C1 segment of cervical spinal cord (tissue), 14 donors: ENCODE data around the gene TEAD1.

ENCODE experiments used
- DNase-seq, 14 donors: peaks; one replicate each; lab custom pipeline; 2025; lab: John Stamatoyannopoulos, UW

Gene TEAD1

DNA sequence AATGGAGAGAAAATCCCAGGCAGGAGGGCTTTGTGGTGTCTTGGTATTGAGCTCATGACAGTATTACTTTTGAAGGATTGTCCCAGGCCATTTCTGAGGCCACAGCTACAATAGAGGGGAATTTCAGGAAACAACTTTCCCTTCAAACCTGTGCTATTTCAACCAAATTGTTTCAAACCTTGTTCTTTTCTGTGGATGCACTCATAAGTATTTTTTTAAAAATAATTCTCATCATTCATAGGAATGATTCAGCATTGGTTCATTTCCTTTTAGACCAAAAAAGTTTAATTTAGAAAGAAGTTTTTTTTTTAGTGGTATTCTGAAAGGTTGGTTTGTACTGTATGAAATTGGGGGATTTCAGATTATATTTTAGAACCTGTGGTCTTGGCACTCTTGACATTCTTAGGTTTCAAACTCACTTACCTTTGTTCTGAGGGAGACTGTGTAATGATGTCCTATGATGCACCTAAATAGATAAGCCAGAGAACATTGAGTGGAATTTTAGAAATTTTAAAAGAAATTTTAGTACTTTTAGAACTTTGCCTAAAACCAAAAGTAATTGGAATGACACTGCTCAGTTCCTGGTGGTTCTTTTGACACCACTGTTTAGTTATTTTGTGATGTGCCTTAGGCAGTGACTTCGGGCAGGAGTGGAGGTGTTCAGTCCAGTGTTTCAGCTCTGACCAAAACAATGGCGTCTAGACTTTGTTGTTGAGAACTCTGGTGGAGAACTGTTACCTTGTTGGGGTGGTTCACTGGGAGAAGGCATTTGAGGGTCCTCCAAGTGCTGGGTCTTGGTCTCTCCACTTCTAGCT lies 12.2 kb downstream of the TEAD1 start:
- DNase-seq, result no peak

DNA sequence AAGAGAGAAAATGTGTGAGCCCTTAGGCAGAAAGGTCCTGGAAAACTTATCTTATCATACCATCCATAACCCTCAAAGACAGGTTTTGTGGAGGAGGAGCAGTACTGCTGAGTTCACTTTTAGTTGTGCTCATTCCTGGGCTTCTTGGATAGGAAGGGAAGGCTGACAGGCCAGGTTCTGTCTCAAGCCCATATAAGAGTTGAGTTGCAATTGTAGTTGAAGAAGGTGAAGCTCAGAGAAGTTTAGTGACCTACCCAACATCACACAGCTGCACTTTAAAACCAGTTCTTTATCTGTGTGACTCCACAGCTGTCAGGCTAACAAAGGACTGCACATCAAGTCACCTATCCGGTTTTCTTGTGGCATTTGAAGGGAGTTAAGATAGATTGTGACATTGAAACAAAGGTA lies 13.0 kb downstream of the TEAD1 start:
- no peak for DNase-seq

DNA sequence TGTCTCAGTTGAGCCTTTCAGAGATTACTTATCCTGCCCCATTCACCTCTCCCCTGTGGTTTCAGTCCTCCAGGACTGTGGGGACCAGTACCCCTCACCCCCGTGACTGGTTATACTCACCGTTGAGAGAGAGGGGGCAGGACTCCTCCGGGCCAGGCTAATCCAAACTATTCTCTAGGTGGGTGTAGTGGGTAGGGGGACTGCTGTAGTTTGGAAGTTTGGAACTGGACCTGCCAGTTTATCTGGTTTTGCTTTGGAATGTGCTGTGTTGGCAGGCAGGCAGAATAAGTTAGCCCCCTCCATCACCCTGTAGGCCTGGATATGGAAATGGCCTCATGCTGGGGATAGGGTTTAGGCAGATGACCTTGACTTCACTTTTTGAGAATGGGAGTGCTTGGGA lies 13.5 kb downstream of the TEAD1 start:
- no peak for DNase-seq

DNA sequence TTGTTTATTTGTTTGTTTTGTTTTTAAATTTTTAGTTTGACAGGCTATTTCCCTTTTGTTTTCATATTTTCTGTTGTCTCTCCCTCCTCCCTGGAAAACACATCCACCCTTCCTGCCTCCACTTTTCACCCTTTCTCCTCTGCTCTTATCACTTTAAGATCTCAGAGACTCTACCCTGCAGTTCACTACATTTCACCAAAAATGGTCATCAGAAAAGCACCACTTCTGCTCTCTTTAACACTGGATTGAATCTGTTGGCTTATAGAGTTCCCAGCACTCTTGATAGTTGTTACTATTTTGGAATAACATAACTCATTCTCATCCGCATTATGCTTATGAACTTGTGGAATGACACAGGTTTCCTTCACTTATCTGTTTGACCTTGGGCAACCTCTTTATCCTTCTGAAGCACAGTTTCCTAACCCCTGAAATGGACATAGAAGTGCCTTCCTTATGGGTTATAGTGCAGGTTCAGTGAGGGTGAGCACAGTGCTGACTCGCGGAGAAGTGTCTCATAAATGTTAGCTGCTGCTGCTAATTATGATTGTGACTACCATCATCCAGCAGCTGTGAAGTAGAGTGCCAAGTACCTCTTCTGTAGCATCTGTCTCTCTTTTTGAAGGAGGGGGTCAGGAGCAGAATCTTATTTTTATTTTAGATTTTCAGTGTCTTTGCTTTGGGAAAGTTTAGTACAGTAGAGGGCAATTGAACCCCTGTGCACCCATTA lies 15.0 kb downstream of the TEAD1 start:
- DNase-seq, result no peak

DNA sequence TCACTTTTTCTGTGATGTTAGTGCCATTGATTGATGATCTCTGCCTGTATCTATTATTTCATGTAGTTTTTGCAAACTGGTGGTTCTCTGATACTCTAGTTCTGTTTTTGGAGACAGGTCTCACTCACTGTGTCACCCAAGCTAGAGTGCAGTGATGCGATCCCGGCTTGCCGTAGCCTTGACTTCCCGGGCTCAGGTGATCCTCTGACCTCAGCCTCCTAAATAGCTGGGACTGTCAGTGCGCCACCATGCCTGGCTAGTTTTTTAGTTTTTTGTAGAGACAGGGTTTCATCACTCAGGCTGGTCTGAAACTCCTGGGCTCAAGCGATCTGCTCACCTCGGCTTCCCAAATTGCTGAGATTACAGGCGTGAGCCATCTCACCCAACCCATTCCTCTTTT lies 16.4 kb downstream of the TEAD1 start:
- DNase-seq, result no peak

DNA sequence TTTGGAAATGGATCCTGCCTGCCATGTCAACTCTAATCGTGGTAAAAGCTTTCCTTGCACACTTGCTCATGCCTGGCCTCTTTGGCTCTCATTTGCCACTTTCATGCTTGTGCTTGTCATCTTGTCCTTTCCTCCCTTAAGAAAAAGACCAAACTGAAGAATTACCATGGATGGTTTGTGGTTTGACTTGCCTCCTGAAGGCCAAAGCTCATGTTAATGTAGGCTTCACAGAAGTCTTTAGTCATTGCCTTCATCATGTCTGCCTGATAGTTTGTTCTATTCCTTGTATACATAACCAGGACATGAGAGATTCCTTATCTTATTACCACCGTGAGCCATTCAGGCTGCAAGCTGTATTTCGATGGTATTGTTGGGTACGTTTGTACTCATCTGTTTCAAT lies 17.3 kb downstream of the TEAD1 start:
- no peak for DNase-seq

DNA sequence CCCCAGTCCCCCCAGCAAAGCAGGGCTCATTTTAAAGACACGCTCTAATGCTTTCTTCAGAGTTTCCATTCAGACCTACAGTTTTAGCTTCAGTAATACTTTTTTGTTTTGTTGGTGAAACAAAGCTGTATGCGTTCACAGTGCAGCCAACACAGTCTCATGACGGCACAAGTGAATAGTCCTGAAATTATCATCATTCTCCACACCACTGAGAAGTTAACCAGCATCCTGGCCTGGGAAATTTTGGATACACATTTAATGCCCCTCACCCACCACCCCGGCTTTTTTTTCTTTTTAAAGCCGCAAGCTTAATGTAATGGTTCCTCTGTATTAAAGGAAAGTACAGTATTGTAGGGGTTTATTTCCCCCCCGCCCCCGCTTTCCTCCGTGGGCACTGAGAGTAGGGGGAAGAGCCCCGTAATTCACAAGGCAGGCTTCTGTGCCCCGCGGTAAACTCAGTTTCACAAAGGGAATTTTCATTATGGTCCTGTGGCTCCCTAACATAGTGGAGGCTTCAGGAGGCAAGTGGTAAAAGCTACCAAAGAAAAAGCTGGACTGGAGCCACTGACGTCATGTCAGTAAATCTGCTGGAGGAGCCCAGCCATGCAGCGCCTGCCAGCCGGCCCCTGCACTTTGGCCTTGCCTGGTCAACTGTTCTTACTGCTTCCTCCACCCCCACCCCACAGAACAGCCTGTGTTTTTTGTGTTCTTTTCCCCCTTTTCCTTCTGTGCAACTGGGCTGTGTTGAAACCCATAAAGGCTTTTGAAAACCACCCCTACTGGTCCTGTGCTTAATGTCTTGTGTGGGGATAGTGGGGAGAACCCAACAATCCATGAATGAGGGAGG lies 18.2 kb downstream of the TEAD1 start:
- DNase-seq, result peak in 12 of 14 donors; percentile 15 to 75 (median 44)

DNA sequence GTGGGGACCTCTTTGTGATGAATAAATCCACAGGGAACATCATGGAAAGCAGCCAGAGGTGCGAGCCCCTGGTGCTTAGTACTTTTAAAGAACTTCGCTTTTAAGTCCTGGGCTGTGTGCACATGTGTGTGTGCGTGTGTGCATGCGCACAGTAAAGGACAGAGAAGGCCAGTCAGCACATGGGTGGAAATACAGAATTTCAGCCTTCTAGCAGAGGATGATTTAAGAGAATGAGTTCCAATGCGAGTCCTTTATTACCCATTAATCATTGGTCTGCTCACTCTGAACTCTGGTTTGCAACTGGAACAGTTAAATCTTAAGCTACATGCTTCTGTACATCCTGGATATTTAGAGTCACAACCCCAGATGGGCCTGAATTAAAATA lies 18.9 kb downstream of the TEAD1 start:
- DNase-seq, result no peak

DNA sequence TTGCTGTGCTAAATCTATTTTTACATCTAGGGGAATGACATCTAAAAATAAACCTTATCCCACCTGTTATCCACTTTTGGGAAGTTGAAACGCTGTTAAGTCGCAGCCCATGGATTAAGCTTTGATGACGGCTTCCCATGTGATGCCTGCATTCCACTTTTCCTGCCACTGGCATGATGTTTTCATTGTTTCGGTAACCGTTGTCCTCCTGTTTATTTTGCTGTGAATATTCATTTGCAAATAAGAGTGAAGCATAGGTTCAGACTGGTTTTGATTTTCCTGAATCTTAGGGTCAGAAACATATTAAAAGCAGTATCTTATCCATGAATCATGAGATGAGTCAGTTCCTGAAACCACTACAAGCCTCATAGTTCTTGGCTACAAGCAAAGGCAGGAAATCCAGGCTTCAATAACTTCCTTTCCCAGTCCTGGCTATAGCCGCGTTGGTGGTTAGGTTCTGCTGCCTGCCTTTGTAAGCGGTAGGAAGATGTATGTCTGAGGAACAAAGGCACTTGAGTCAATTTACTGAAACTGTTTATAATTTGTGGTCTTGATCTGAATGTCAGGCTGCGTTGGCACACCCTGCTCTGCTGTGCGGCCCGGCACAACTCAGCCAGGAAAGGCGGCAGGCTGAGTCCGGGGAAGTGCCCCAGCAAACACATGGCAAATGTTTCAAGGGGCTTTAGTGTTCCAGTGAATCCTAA lies 19.4 kb downstream of the TEAD1 start:
- peak in 9 of 14 donors; percentile 5 to 68 (median 26) for DNase-seq

DNA sequence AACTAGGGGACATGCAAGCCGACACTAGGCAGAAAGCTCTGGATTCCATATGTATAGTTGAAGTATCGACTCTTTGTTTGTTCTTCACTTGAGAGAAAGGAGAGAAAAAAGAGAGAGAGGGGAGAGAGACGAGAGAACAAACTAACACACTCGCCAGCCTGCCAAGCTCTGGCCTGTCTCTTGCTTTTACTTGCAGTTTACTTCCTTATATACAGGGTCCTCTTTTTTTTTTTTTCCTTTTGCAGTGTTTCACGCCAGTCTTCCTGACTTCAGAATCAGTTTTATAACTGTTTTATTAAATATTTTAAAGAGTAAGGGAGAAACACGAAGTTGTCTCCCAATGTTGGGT lies 19.9 kb downstream of the TEAD1 start:
- no peak for DNase-seq

DNA sequence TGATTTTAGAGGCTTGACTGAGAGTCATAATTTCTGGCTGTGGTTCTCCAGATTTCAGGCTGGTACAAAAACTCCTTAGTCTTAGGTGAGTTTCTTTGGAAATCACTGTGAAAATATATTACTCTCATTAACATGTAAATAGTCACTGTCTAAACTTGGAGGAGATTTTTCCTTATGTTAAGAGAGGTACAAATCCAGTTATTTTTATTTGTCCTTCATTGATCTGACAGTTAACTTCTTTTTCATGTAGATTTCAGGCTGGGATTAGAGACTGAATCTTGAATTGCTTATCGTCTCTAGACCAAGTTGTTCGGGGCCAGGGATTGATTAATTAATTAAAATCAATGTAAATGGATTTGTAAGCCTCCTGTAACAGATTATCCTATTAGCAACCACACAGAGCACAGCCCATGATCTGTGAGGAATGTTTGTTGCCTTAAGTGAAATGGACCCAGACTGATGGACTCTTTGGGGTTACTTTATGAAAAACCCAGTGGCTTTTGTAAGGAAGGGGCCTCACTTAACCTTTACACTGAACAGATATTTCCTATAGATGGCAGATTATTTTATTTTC lies 21.1 kb downstream of the TEAD1 start:
- no peak for DNase-seq

DNA sequence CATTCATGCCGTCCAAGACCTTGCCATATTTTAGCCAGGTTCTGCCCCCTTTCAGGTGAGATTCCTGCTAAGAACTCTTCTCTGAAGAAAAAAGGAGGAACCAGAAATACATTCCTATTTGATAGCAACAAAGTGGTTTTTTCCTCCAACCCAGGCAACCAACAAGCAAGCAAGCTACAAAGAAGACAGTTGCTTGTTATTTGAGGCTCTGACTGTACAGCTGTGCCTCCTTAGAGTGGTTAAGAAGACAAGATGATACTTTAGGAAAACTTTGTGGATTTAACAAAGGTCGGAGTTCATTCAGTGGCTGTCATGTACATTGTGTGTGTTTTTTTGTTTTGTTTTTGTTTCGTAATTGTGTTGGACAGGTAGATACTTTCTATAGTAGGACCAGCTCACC lies 21.7 kb downstream of the TEAD1 start:
- DNase-seq, result no peak

DNA sequence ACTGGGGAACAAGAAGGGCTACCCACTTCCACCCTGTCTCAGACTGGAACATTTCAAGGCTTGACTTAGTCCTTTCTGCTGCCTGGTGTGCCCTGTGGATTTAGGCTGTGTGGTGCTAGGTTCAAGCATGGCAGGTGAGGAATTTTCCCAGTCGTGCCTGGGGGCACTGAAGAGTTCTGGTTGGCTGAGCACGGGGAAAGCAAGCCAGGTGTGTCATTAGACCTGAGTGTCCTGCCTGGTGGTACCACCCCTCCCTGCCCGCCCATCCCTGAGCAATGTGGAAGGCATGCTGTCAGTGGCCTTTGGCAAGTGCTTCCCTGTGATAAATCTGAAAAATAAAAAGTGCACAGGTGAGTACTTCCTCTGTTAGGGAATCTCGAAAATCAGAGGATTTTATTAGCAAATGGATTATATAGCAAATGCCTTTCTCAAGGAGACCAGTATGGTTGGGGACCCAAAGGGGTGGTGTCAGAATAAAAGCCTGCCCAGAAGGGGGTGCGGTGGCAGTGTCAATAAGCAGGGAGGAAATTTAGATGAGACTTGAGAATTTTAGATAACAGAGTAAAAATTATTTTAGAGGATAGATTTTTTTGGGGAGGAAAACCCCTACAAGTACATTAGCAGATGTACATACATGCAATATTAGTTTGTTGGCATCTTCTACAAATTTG lies 22.8 kb downstream of the TEAD1 start:
- DNase-seq, result no peak

DNA sequence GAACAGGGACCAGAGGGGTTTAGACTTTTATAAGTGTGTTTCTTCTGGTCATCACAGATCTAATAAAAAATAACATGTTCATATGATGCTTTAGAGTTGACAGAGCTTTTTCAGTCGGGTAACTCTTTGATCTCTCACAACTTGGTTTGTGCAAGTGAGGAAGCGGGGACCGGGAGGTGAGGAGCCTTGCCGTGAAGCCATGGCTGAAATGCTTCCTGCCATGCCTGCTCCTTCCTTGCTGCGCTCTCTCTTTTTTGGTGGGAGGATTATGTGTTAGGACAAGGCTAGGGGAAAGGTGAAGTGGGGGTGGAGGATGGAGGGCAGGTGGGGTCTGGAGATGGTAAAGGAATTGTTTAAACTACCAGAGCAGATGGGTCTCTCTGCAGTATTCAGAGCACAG lies 23.8 kb downstream of the TEAD1 start:
- no peak for DNase-seq

DNA sequence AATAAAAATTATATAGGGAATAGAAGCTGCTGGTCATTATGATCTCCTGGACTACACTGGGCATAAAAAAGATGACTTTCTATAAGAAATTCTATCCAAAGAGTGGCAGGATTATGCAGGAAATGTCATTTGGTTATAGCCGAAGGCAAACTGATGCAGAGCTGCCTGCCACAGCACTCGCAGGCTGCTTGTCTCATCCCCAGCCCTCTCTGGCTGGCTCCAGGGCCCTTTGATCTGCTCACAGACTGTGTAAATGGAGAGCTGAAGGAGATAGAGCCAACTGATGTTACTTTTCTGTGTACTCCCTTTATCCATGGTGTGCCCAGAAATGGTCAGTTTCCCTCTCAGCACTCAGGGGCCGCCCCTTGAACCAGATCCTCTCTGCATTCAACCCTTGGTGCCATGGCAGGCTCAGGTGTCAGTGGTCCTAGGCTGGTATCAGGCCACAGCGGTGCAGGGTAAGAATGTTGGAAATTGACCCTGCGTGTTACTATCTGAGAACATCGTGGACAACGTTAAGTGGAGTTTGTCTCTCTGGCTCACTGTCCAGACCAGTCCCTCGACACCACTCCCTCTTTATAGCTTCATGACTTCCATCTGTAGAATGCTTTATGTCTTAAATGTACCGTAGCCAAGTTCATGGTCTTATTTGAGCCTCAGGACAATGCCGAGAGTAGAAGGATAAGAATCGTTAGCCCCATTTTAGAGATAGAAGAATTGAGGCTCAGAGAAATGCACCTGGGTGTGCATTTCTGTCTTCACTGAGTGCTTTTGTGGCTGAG lies 27.8 kb downstream of the TEAD1 start:
- no peak for DNase-seq

DNA sequence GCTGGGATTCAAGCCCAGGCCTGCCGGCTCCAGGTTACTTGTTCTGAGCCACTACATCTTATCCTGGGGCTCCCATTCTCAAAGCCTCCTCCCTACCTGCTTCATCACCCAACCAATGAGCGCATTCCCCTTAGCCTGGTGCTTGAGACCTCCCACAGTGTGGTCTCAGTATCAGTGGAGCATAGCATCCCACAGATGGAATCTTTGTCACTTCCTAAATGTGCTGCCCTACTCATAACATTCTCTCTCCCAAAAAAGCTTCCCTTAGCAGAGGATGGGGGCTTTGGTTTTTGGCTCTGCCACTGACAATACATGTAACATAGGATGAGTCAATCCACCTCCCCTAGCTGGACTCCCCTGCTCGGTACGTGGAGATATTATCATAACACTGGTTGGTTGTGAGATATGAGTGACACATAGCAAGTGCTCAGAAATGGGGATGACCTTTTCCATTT lies 28.8 kb downstream of the TEAD1 start:
- no peak for DNase-seq

DNA sequence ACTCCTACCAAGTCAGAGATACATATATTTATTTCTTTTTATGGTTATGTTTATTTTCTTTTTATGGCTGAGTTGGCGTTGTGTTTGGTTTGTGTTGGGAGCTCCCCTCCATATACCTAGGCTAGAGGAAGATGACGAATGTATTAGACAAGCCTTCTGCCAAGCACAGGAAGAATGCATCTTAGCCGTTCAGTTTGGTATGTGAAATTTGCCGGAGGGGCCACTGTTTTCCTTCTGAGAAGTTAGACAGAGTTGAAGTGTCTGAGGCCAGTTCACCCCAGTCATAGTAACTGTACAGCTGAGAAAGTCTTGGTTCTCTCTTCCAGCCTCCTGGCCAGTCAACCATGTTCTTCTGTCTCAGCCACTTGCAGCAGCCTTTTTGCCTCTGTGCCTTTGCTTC lies 29.8 kb downstream of the TEAD1 start:
- no peak for DNase-seq

DNA sequence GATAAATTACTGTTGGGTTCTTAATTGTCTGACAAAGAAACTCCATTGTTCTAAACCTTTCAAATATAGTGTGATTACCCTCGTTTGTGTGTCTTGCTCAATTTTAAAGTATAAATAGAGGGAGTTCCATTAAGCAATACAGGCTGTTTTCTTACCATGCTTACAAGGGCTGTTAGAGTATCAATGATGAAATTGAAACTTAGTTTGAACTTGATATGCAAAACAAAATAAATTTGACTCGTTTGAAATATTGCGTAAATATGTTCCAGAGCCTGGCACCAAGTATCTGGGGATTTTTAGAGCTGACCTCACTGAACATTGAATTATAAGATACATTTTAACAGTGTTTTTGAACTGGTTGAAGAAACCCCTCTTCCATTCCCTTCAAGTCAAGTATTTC lies 31.7 kb downstream of the TEAD1 start:
- DNase-seq, result no peak

DNA sequence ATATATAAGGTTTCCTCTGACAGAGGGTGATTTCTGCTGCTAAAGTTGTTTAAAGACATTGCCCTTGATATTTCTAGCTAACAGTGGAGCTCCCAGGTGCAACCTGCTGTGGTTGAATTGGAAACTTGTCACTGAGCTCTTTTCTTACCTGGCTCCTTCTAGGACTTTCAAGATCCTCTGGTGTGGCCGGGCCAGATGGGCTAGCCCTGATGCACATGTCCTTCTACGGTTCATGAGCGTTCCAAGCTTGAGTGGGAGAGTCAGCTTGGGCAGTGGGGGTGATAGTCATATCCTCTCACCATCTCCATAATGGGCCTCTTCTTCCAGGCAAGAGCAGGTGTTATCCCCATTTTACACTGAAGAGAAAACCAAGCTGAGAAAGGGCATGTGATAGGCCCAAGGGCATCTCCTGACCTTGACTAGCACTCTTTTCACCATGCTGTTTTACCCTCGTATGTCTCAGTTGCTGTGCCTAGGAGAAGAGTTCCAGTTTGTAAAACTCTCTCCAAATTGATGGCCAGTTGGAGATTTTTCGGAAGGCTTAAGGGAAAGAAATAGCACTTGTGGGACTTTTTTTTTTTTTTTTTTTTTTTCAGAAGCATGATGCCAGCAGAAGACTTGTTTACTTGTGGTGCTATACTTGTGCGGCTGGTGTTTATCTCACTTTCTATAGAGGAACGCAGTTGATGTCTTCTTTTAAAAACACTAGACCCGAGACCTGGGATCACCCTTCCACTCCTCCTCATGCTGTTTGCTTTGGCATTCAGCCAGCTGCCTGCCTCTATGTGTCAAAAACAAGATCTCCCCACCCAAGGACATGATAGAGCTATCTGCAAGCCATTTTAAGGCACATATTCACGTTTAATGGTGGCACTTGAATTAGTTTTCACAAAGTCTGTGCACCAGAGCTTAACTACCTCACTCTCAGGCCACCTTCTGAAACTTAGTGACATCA lies 32.6 kb downstream of the TEAD1 start:
- no peak for DNase-seq
